ENCODE results near the gene TCTA.
"Not testable (repeated sequence)": the region's sequence is repeated elsewhere in the genome, so short reads cannot be mapped to it uniquely, and the experiment has no call there.

The TCTA gene

DNA sequence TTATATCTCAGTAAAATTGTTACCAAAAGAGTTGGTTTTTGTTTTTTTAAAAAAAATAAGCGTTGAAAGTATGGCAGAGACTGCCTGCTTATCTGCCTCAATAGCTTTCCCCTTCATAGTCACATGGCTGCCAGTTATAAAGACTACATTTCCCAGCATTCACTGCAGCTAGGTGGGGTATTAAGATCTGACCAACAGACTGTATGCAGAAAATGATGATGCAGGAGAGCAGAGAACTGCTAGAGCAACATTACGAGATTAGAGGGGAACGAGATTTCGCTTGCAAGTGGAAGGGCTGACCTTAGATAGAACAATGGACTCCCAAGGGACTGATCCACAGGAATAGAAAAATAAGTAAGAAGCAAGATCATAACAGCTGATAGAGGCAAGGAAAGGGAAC lies 14.8 kb upstream of the TCTA start:
- TF ChIP-seq EZH2 (IDR thresholded peaks at IDR 0.05; ENCODE audit: borderline replicate concordance, low read depth, low read length, severe bottlenecking), result no peak
- TF ChIP-seq, protein P1, sequence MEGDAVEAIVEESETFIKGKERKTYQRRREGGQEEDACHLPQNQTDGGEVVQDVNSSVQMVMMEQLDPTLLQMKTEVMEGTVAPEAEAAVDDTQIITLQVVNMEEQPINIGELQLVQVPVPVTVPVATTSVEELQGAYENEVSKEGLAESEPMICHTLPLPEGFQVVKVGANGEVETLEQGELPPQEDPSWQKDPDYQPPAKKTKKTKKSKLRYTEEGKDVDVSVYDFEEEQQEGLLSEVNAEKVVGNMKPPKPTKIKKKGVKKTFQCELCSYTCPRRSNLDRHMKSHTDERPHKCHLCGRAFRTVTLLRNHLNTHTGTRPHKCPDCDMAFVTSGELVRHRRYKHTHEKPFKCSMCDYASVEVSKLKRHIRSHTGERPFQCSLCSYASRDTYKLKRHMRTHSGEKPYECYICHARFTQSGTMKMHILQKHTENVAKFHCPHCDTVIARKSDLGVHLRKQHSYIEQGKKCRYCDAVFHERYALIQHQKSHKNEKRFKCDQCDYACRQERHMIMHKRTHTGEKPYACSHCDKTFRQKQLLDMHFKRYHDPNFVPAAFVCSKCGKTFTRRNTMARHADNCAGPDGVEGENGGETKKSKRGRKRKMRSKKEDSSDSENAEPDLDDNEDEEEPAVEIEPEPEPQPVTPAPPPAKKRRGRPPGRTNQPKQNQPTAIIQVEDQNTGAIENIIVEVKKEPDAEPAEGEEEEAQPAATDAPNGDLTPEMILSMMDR (IDR thresholded peaks at IDR 0.05; ENCODE audit: borderline replicate concordance, extremely low read depth, low read length, poor library complexity, severe bottlenecking), result no peak
- Histone ChIP-seq H3K27ac (ENCODE audit: low read length) (no peak overlapping the region), H3K27me3 (ENCODE audit: insufficient read depth, low read length, poor library complexity) (no peaks in the 10 kb centered on the region), H3K79me2 (ENCODE audit: insufficient read depth, low read length) (peaks cover 97% of the 10 kb centered on the region), H3K36me3 (ENCODE audit: insufficient read depth, low read length) (peaks cover 64% of the 10 kb centered on the region), H2AFZ (ENCODE audit: low read depth, low read length) (no peak overlapping the region), H3K4me2 (ENCODE audit: insufficient read depth, low read length) (no peak overlapping the region), H3K4me3 (ENCODE audit: low read depth in 1 of 2, low read length in 2 of 2) (no peak overlapping the region), H3K4me1 (ENCODE audit: insufficient read depth, low read length) (no peaks in the 10 kb centered on the region), H4K20me1 (ENCODE audit: insufficient read depth, low read length) (peaks cover 88% of the 10 kb centered on the region), H3K9me3 (ENCODE audit: insufficient read depth, low read length, severe bottlenecking) (no peaks in the 10 kb centered on the region), H3K9ac (ENCODE audit: low read depth, low read length) (no peak overlapping the region)
- DNase-seq (no peak), ATAC-seq (ENCODE audit: insufficient read depth, low read depth) (peak; percentile 66; the same call in 2 of the 3 replicates)

- Histone ChIP-seq H4K20me1 (ENCODE audit: insufficient read depth, low read length) (peaks cover 93% of the 10 kb centered on the region), H3K4me2 (ENCODE audit: insufficient read depth, low read length) (no peak overlapping the region), H3K9ac (ENCODE audit: low read depth, low read length) (no peak overlapping the region), H3K4me3 (ENCODE audit: low read depth in 1 of 2, low read length in 2 of 2) (no peak overlapping the region), H3K4me1 (ENCODE audit: insufficient read depth, low read length) (no peaks in the 10 kb centered on the region), H2AFZ (ENCODE audit: low read depth, low read length) (no peak overlapping the region), H3K79me2 (ENCODE audit: insufficient read depth, low read length) (peaks cover 98% of the 10 kb centered on the region), H3K27me3 (ENCODE audit: insufficient read depth, low read length, poor library complexity) (no peaks in the 10 kb centered on the region), H3K27ac (ENCODE audit: low read length) (no peak overlapping the region), H3K9me3 (ENCODE audit: insufficient read depth, low read length, severe bottlenecking) (no peaks in the 10 kb centered on the region), H3K36me3 (ENCODE audit: insufficient read depth, low read length) (peaks cover 70% of the 10 kb centered on the region)
- ATAC-seq (ENCODE audit: insufficient read depth, low read depth), result no peak
- TF ChIP-seq, protein P1 (IDR thresholded peaks at IDR 0.05; ENCODE audit: borderline replicate concordance, extremely low read depth, low read length, poor library complexity, severe bottlenecking), result no peak
- no peak for TF ChIP-seq EZH2 (IDR thresholded peaks at IDR 0.05; ENCODE audit: borderline replicate concordance, low read depth, low read length, severe bottlenecking)
- DNase-seq, result no peak
Measured at GRCh38 chr3:49399461-49399860, 12.8 kb upstream of the TCTA start.

GRCh38 chr3:49401766-49402165 lies 10.5 kb upstream of the TCTA start:
- H3K27me3 ChIP-seq (ENCODE audit: insufficient read depth, low read length, poor library complexity), result no peaks in the 10 kb centered on the region
- ATAC-seq (ENCODE audit: insufficient read depth, low read depth), result no peak
- TF ChIP-seq, protein P1 (IDR thresholded peaks at IDR 0.05; ENCODE audit: borderline replicate concordance, extremely low read depth, low read length, poor library complexity, severe bottlenecking), result no peak
- no peak for TF ChIP-seq EZH2 (IDR thresholded peaks at IDR 0.05; ENCODE audit: borderline replicate concordance, low read depth, low read length, severe bottlenecking)
- no peak overlapping the region for H2AFZ ChIP-seq (ENCODE audit: low read depth, low read length)
- no peak overlapping the region for H3K9ac ChIP-seq (ENCODE audit: low read depth, low read length)
- peaks cover 87% of the 10 kb centered on the region for H4K20me1 ChIP-seq (ENCODE audit: insufficient read depth, low read length)
- H3K79me2 ChIP-seq (ENCODE audit: insufficient read depth, low read length), result peaks cover 98% of the 10 kb centered on the region
- H3K36me3 ChIP-seq (ENCODE audit: insufficient read depth, low read length), result peaks cover 57% of the 10 kb centered on the region
- H3K27ac ChIP-seq (ENCODE audit: low read length), result peak overlapping the region; percentile 21; the same call in 1 of the 2 replicates
- no peaks in the 10 kb centered on the region for H3K9me3 ChIP-seq (ENCODE audit: insufficient read depth, low read length, severe bottlenecking)
- H3K4me2 ChIP-seq (ENCODE audit: insufficient read depth, low read length), result no peak overlapping the region
- no peak for DNase-seq
- 0 out of 2 replicates have a peak, but pooled peaks cover under 1% of the 10 kb centered on the region for H3K4me1 ChIP-seq (ENCODE audit: insufficient read depth, low read length)
- H3K4me3 ChIP-seq (ENCODE audit: low read depth in 1 of 2, low read length in 2 of 2), result no peak overlapping the region

GRCh38 chr3:49403891-49404290 lies 8.3 kb upstream of the TCTA start:
- Histone ChIP-seq H3K79me2 (ENCODE audit: insufficient read depth, low read length) (peaks cover 98% of the 10 kb centered on the region), H3K36me3 (ENCODE audit: insufficient read depth, low read length) (peaks cover 47% of the 10 kb centered on the region), H2AFZ (ENCODE audit: low read depth, low read length) (no peak overlapping the region), H3K4me2 (ENCODE audit: insufficient read depth, low read length) (no peak overlapping the region), H3K4me3 (ENCODE audit: low read depth in 1 of 2, low read length in 2 of 2) (no peak overlapping the region), H3K27me3 (ENCODE audit: insufficient read depth, low read length, poor library complexity) (no peaks in the 10 kb centered on the region), H4K20me1 (ENCODE audit: insufficient read depth, low read length) (peaks cover 86% of the 10 kb centered on the region), H3K4me1 (ENCODE audit: insufficient read depth, low read length) (peaks cover 15% of the 10 kb centered on the region), H3K9me3 (ENCODE audit: insufficient read depth, low read length, severe bottlenecking) (no peaks in the 10 kb centered on the region), H3K9ac (ENCODE audit: low read depth, low read length) (no peak overlapping the region), H3K27ac (ENCODE audit: low read length) (no peak overlapping the region)
- ATAC-seq (ENCODE audit: insufficient read depth, low read depth) (no peak), DNase-seq (no peak)
- TF ChIP-seq, protein P1 (IDR thresholded peaks at IDR 0.05; ENCODE audit: borderline replicate concordance, extremely low read depth, low read length, poor library complexity, severe bottlenecking), result no peak
- TF ChIP-seq EZH2 (IDR thresholded peaks at IDR 0.05; ENCODE audit: borderline replicate concordance, low read depth, low read length, severe bottlenecking), result no peak

DNA sequence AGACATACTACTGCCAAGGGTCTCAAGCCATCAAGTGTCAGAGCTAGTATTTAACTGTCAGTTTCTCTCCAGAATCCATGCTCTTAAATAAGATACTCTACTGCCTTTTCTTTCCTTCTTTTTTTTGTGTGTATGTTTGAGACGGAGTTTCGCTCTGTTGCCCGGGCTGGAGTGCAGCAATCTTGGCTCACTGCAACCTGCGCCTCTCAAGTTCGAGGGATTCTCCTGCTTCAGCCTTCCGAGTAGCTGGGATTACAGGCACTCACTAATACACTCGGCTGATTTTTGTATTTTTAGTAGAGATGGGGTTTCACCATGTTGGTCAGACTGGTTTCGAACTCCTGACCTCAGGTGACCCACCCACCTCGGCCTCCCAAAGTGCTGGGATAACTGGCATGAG lies 6.7 kb upstream of the TCTA start:
- not testable (repeated sequence) for H3K27me3 ChIP-seq (ENCODE audit: insufficient read depth, low read length, poor library complexity); DNase-seq; H3K27ac ChIP-seq (ENCODE audit: low read length); H3K4me2 ChIP-seq (ENCODE audit: insufficient read depth, low read length); H3K9ac ChIP-seq (ENCODE audit: low read depth, low read length); H2AFZ ChIP-seq (ENCODE audit: low read depth, low read length); ATAC-seq (ENCODE audit: insufficient read depth, low read depth); H3K4me3 ChIP-seq (ENCODE audit: low read depth in 1 of 2, low read length in 2 of 2); H3K9me3 ChIP-seq (ENCODE audit: insufficient read depth, low read length, severe bottlenecking)
- H3K4me1 ChIP-seq (ENCODE audit: insufficient read depth, low read length), result peaks cover 32% of the 10 kb centered on the region
- H3K36me3 ChIP-seq (ENCODE audit: insufficient read depth, low read length), result peaks cover 41% of the 10 kb centered on the region
- H4K20me1 ChIP-seq (ENCODE audit: insufficient read depth, low read length), result peaks cover 88% of the 10 kb centered on the region
- peaks cover 99% of the 10 kb centered on the region for H3K79me2 ChIP-seq (ENCODE audit: insufficient read depth, low read length)

Data from DND-41 (cell line).